BE2C (cell line): ENCODE measurements around the gene ZNF362.

Experiments
- DNase-seq: peaks from one replicate; pipeline ENCODE4 v3.0.0-alpha.2; 2020
- H3K27me3 ChIP-seq: fragments of 250-450 bp; sonication (Bioruptor Pico); 2 replicates; pipeline ENCODE4 v1.5.1; 2020; ENCODE audit warnings: mild to moderate bottlenecking
- H3K36me3 ChIP-seq: fragments of 250-450 bp; sonication (Bioruptor Pico); 2 replicates; pipeline ENCODE4 v1.5.1; 2020; ENCODE audit warnings: mild to moderate bottlenecking
- H3K4me1 ChIP-seq: fragments of 250-450 bp; sonication (Bioruptor Pico); 2 replicates; pipeline ENCODE4 v1.5.1; 2020
- H3K4me3 ChIP-seq: 2 replicates; pipeline ENCODE4 v1.5.1; 2011; ENCODE audit warnings: low read depth, low read length
- H3K9me3 ChIP-seq: fragments of 250-450 bp; sonication (Bioruptor Pico); 2 replicates; pipeline ENCODE4 v1.5.1; 2020
- CTCF ChIP-seq: IDR thresholded peaks from 2 replicates; pipeline ENCODE4 v1.5.1; 2012; ENCODE audit warnings: mild to moderate bottlenecking, low read depth, low read length

ZNF362 gene

GRCh38 chr1:33320619-33321165 lies 64.4 kb downstream of the ZNF362 start, which contains the start of gene A3GALT2:
TSS of gene A3GALT2 (minus strand) at chr1:33321098. CDS start at chr1:33321098, 0 bp downstream.
- H3K9me3 ChIP-seq: no peaks in the 10 kb centered on the region
- no peak within 1 kb of the TSS for H3K4me3 ChIP-seq
- TF ChIP-seq CTCF: no peak
- H3K36me3 ChIP-seq: peaks cover under 1% of the 10 kb centered on the region; the same call in 1 of the 2 replicates
- no peaks in the 10 kb centered on the region for H3K4me1 ChIP-seq
- DNase-seq: no peak
- H3K27me3 ChIP-seq: no peaks in the 10 kb centered on the region

- Histone ChIP-seq H3K9me3 (no peaks in the 10 kb centered on the region), H3K36me3 (peaks cover 4% of the 10 kb centered on the region; the same call in 1 of the 2 replicates), H3K4me1 (no peaks in the 10 kb centered on the region), H3K27me3 (no peaks in the 10 kb centered on the region), H3K4me3 (no peak overlapping the region)
- no peak for TF ChIP-seq CTCF
- no peak for DNase-seq
Observed at GRCh38 chr1:33321178-33321577, 64.9 kb downstream of the ZNF362 start.

DNA sequence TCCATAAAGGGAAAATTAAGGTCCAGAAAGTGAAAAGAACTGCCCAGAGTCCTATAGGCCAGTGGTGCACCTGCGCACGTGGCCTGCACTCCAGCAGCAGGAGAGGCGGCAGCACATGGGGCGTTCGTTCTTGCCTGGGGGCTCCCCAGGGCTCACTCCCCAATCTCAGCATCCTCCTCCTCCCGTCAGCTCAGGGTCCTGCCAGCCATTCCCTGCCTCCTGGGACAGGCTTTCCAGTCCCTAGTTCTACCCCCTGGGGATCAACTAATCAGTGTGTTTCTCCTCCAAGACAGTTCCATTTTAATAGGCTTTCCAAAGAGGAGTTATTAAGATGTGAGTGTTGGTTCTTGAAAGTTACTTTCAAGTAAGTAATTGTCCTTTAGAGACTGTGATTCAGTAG lies 65.8 kb downstream of the ZNF362 start:
- no peak overlapping the region for H3K4me3 ChIP-seq
- H3K4me1 ChIP-seq: no peaks in the 10 kb centered on the region
- TF ChIP-seq CTCF: no peak
- H3K36me3 ChIP-seq: peaks cover 4% of the 10 kb centered on the region; the same call in 1 of the 2 replicates
- no peaks in the 10 kb centered on the region for H3K9me3 ChIP-seq
- H3K27me3 ChIP-seq: no peaks in the 10 kb centered on the region
- no peak for DNase-seq

GRCh38 chr1:33322870-33323585 lies 66.7 kb downstream of the ZNF362 start:
- H3K4me1 ChIP-seq: no peaks in the 10 kb centered on the region
- no peak for TF ChIP-seq CTCF
- no peaks in the 10 kb centered on the region for H3K27me3 ChIP-seq
- no peak overlapping the region for H3K4me3 ChIP-seq
- peaks cover 9% of the 10 kb centered on the region for H3K36me3 ChIP-seq
- H3K9me3 ChIP-seq: no peaks in the 10 kb centered on the region
- DNase-seq: no peak

- no peak for DNase-seq
- Histone ChIP-seq H3K4me1 (no peaks in the 10 kb centered on the region), H3K9me3 (no peaks in the 10 kb centered on the region), H3K4me3 (no peak overlapping the region), H3K27me3 (no peaks in the 10 kb centered on the region), H3K36me3 (peaks cover 13% of the 10 kb centered on the region)
- TF ChIP-seq CTCF: no peak
Observed at GRCh38 chr1:33323663-33324477, 67.6 kb downstream of the ZNF362 start.
